Measurements from ENCODE around the gene GRIK1.
"Not testable (repeated sequence)": the region's sequence is repeated elsewhere in the genome, so short reads cannot be mapped to it uniquely, and the experiment has no call there.

The GRIK1 gene

GRCh38 chr21:29639366-29640079 lies 300.3 kb downstream of the GRIK1 start:
- no peak for DNase-seq

GRCh38 chr21:29638761-29639327 lies 301.0 kb downstream of the GRIK1 start:
- DNase-seq: no peak

GRCh38 chr21:29638138-29638537 lies 301.7 kb downstream of the GRIK1 start:
- no peak for DNase-seq

- DNase-seq: no peak
These were observed 302.2 kb downstream of the GRIK1 start for GRCh38 chr21:29637553-29637952.

- no peak for DNase-seq
These were observed 302.7 kb downstream of the GRIK1 start for GRCh38 chr21:29637134-29637533.

GRCh38 chr21:29634418-29634817 lies 305.4 kb downstream of the GRIK1 start:
- no peak for DNase-seq

- DNase-seq: no peak
These were observed 306.0 kb downstream of the GRIK1 start for GRCh38 chr21:29633756-29634155.

GRCh38 chr21:29630441-29630840 lies 309.4 kb downstream of the GRIK1 start:
- DNase-seq: no peak

GRCh38 chr21:29627905-29628304 lies 311.9 kb downstream of the GRIK1 start:
- no peak for DNase-seq

- no peak for DNase-seq
These were observed 312.9 kb downstream of the GRIK1 start for GRCh38 chr21:29626801-29627470.

- no peak for DNase-seq
These were observed 313.8 kb downstream of the GRIK1 start for GRCh38 chr21:29625990-29626389.

- DNase-seq: no peak
These were observed 315.0 kb downstream of the GRIK1 start for GRCh38 chr21:29624776-29625175.

GRCh38 chr21:29621525-29621924 lies 318.3 kb downstream of the GRIK1 start:
- no peak for DNase-seq

- DNase-seq: no peak
These were observed 323.5 kb downstream of the GRIK1 start for GRCh38 chr21:29616209-29616751.

- DNase-seq: no peak
These were observed 325.9 kb downstream of the GRIK1 start for GRCh38 chr21:29613877-29614276.

- no peak for DNase-seq
These were observed 326.8 kb downstream of the GRIK1 start for GRCh38 chr21:29613021-29613420.

- DNase-seq: no peak
These were observed 328.9 kb downstream of the GRIK1 start for GRCh38 chr21:29610779-29611360.

GRCh38 chr21:29606613-29607012 lies 333.2 kb downstream of the GRIK1 start:
- DNase-seq: no peak

- DNase-seq: not testable (repeated sequence)
These were observed 334.6 kb downstream of the GRIK1 start for GRCh38 chr21:29605219-29605618.

GRCh38 chr21:29604076-29604475 lies 335.7 kb downstream of the GRIK1 start:
- no peak for DNase-seq

GRCh38 chr21:29601047-29601446 lies 338.7 kb downstream of the GRIK1 start:
- no peak for DNase-seq

GRCh38 chr21:29586696-29587095 lies 353.1 kb downstream of the GRIK1 start:
- DNase-seq: no peak

GRCh38 chr21:29585462-29585861 lies 354.3 kb downstream of the GRIK1 start:
- DNase-seq: no peak

Measured in DMS79 (cell line).